Fibroblast of the conjunctiva (primary cell): ENCODE data around the gene DCTN5.

Experiments used
- DNase-seq: peaks from one replicate; pipeline ENCODE4 v3.0.0-alpha.2; 2010; ENCODE audit warnings: low read depth

Gene DCTN5

DNA sequence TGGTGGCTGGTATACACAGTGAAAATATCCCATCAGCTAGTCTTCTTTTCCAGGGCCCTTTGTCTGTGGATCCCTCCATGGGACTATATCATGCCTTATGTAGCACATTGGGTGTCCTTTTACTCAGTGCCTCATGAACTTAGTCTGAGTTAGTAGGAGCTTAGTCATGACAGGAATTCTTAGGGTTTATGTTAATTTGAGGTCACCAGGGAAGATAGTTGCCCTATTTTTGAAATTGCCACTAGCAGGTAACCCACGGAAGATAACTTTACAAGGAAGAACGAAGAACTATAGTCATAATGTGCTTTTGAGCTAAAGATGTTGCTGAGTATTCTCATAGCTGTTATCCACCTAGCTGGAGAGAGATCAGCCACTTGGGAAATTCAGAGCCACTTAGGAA is 22.7 kb downstream of the DCTN5 start:
- DNase-seq: no peak

- no peak for DNase-seq
Observed at GRCh38 chr16:23666571-23667354, 25.5 kb downstream of the DCTN5 start.

DNA sequence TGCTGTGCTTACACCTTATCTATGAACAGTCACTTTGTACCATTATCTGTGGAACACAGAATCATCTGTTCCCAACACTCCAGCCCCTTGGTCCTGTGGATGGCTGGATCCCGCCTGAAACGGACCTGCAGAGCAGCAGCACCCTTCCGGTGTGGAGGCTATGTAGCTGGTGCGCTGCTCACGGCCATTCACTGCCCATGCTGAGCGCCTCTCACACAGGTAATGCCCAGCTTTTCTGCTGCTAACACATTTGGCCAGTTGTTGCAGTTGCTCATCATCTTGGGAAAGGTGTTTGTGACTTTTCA is 26.0 kb downstream of the DCTN5 start:
- no peak for DNase-seq

GRCh38 chr16:23668225-23668624 is 27.0 kb downstream of the DCTN5 start:
- DNase-seq: no peak

DNA sequence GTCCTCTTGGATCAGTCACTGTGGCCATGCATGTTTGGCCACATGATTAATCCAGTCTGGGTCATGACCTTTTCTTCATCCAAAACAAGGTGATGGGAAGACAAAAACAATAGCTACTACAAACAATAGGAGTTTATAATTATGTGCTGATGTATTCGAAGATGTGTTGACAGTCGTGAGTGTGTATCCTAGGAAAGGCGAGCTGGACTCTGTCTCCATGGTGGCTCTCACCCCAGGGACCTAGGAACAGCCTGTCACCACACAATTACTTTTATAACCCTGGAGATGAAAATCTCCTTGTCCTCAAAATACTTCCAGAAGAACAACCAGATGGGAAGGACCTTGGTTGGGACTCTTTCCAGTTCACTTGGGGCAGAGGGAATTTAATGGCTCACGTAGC is 27.6 kb downstream of the DCTN5 start:
- DNase-seq: no peak

GRCh38 chr16:23670137-23670776 is 29.0 kb downstream of the DCTN5 start:
- no peak for DNase-seq

GRCh38 chr16:23673971-23674614 is 32.8 kb downstream of the DCTN5 start:
- no peak for DNase-seq

DNA sequence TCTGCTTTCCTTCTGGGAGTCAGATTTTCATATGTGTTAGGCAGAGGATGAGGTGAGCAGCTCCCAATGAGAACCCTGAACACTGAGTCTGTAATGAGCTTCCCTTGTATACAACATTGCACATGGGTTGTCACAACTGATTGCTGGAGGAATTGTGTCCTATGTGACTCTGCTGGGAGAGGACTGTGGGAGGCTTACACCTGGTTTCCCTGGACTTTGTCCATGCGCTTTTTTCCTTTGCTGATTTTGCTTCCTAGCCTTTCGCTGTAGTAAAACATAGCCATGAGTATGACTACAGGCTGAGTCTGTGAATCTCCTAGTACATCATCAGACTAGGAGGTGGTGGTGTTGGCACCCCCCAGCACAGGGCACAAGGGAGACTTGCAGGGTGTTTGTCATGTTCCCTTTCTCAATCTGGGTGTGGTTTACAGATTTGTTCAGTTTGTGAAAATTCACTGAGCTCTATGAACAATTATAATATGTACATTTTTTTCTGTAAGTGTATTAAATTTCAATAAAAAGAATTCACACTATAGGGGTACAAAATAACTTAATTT is 35.7 kb downstream of the DCTN5 start:
- no peak for DNase-seq

GRCh38 chr16:23678430-23679273 is 37.4 kb downstream of the DCTN5 start, which contains the start of gene PLK1:
PLK1 (plus strand) TSS chr16:23678889; CDS start chr16:23678933, 44 bp downstream.
- DNase-seq: peak; percentile 64

DNA sequence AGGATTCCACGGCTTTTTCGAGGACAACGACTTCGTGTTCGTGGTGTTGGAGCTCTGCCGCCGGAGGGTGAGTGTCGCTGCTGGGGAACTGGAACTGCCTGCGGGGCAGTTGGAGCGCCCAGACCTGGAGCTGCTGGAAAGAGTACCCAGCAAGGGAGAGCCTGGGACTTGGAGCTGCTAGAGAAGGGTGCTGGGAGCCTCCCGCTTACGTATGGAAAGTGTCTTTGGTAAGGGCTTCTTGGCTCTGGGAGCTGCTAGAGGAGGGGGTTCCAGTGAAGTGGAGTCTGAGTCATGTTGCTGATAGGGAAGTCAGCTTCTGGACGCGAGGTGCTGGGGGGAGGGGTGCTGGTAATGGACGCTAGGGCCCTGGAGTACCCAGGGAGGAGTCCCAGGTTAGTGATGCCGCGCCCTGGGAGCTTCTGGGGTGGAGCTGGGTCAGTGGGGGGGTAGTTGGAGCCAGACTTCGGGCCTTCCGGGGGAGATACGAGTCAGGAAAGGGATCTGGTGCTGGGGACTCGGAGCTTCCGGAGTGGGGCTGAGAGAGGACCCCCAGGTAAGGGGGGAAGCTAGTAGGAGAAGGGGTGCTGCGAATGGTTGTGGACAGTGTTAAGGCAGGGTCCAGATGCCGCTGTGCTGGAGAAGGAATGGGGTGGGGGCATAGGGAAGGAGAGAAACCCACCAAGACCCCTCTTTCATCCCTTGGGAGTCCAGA is 38.2 kb downstream of the DCTN5 start:
- no peak for DNase-seq

GRCh38 chr16:23679986-23680336 is 38.7 kb downstream of the DCTN5 start:
- no peak for DNase-seq

- no peak for DNase-seq
Observed at GRCh38 chr16:23682181-23682580, 40.9 kb downstream of the DCTN5 start.

- no peak for DNase-seq
Observed at GRCh38 chr16:23683487-23683886, 42.2 kb downstream of the DCTN5 start.

GRCh38 chr16:23687034-23687808 is 46.0 kb downstream of the DCTN5 start:
- DNase-seq: no peak

DNA sequence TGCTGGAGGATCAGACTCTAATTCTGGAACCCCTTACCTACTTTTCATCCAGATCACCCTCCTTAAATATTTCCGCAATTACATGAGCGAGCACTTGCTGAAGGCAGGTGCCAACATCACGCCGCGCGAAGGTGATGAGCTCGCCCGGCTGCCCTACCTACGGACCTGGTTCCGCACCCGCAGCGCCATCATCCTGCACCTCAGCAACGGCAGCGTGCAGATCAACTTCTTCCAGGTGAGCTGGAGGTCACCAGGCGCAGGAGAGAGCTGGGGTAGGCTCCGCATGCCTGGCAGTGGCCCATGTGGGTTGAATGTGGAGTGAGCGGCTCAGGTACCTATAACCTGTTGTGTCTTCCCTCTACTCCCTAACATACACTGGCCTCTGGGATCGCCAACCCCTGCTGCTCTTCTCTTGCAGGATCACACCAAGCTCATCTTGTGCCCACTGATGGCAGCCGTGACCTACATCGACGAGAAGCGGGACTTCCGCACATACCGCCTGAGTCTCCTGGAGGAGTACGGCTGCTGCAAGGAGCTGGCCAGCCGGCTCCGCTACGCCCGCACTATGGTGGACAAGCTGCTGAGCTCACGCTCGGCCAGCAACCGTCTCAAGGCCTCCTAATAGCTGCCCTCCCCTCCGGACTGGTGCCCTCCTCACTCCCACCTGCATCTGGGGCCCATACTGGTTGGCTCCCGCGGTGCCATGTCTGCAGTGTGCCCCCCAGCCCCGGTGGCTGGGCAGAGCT is 48.3 kb downstream of the DCTN5 start:
- no peak for DNase-seq

GRCh38 chr16:23690771-23691482 is 49.7 kb downstream of the DCTN5 start:
- no peak for DNase-seq

GRCh38 chr16:23691483-23692189 is 50.4 kb downstream of the DCTN5 start:
- peak; percentile 49 for DNase-seq

GRCh38 chr16:23692190-23692837 is 51.0 kb downstream of the DCTN5 start:
- DNase-seq: no peak
